Neutrophil (primary cell): ENCODE results near the gene PSAT1.

Experiments used
- H3K27ac ChIP-seq: fragments of 200-600 bp; sonication (generic); 2 replicates; pipeline ENCODE4 v1.5.1; 2016; ENCODE audit warnings: mild to moderate bottlenecking, moderate library complexity
- H3K27me3 ChIP-seq: fragments of 200-600 bp; sonication (generic); 2 replicates; pipeline ENCODE4 v1.6.0; 2016; ENCODE audit warnings: mild to moderate bottlenecking
- H3K36me3 ChIP-seq: fragments of 200-600 bp; sonication (generic); 2 replicates; pipeline ENCODE4 v1.5.1; 2017
- H3K4me1 ChIP-seq, 2 experiments: fragments of 200-600 bp in 1 of 2; sonication (generic) in 1 of 2; 1 replicate in 1 of 2; 2 replicates in 1 of 2; pipeline versions ENCODE4 v1.5.1 to v1.6.1; 2013 to 2016; ENCODE audit warnings: low read depth in 1 of 2, low read length in 1 of 2, mild to moderate bottlenecking in 1 of 2, moderate library complexity in 1 of 2; ENCODE audit not compliant: control insufficient read depth in 1 of 2, insufficient read depth in 1 of 2
- H3K4me3 ChIP-seq, 2 experiments: fragments of 200-600 bp in 1 of 2; sonication (generic) in 1 of 2; 1 replicate in 1 of 2; 2 replicates in 1 of 2; pipeline ENCODE4 v1.5.1; 2013 to 2016; ENCODE audit warnings: low read depth in 1 of 2, low read length in 1 of 2, mild to moderate bottlenecking in 1 of 2, moderate library complexity in 1 of 2
- H3K9me3 ChIP-seq: fragments of 200-600 bp; sonication (generic); 2 replicates; pipeline ENCODE4 v1.5.1; 2016
- CTCF ChIP-seq: fragments of 200-600 bp; sonication (generic); IDR thresholded peaks from 2 replicates; pipeline ENCODE4 v1.5.1; 2016; ENCODE audit warnings: antibody characterized with exemption

Gene PSAT1

GRCh38 chr9:78286946-78287388 is 10.0 kb upstream of the PSAT1 start:
- no peak for TF ChIP-seq CTCF
- H3K4me1 ChIP-seq: no peaks in the 10 kb centered on the region
- H3K27me3 ChIP-seq: peaks cover 24% of the 10 kb centered on the region
- no peak overlapping the region for H3K4me3 ChIP-seq
- no peaks in the 10 kb centered on the region for H3K36me3 ChIP-seq
- H3K9me3 ChIP-seq: no peaks in the 10 kb centered on the region
- no peak overlapping the region for H3K27ac ChIP-seq

GRCh38 chr9:78288214-78288892 is 8.6 kb upstream of the PSAT1 start:
- no peak for TF ChIP-seq CTCF

GRCh38 chr9:78289474-78289873 is 7.5 kb upstream of the PSAT1 start:
- no peak for TF ChIP-seq CTCF
- Histone ChIP-seq H3K4me3 (no peak overlapping the region), H3K4me1 (no peaks in the 10 kb centered on the region), H3K36me3 (no peaks in the 10 kb centered on the region), H3K9me3 (no peaks in the 10 kb centered on the region), H3K27ac (no peak overlapping the region), H3K27me3 (peaks cover 31% of the 10 kb centered on the region)

More at GRCh38 chr9:78288214-78288892, 8.6 kb upstream of the PSAT1 start:
- Histone ChIP-seq H3K9me3 (no peaks in the 10 kb centered on the region), H3K27me3 (peaks cover 31% of the 10 kb centered on the region), H3K36me3 (no peaks in the 10 kb centered on the region), H3K27ac (no peak overlapping the region), H3K4me1 (no peaks in the 10 kb centered on the region), H3K4me3 (no peak overlapping the region)

GRCh38 chr9:78291240-78291925 is 5.5 kb upstream of the PSAT1 start:
- no peak overlapping the region for H3K27ac ChIP-seq
- no peaks in the 10 kb centered on the region for H3K36me3 ChIP-seq
- no peak for TF ChIP-seq CTCF
- H3K4me1 ChIP-seq: peaks cover 5 to 14% of the 10 kb centered on the region in 2 experiments
- peaks cover 25% of the 10 kb centered on the region for H3K27me3 ChIP-seq
- H3K9me3 ChIP-seq: no peaks in the 10 kb centered on the region
- no peak overlapping the region for H3K4me3 ChIP-seq

GRCh38 chr9:78292026-78292425 is 4.9 kb upstream of the PSAT1 start:
- Histone ChIP-seq H3K27ac (no peak overlapping the region), H3K27me3 (peaks cover 30% of the 10 kb centered on the region), H3K4me1 (peaks cover 11 to 17% of the 10 kb centered on the region in 2 experiments), H3K9me3 (no peaks in the 10 kb centered on the region), H3K4me3 (no peak overlapping the region), H3K36me3 (no peaks in the 10 kb centered on the region)
- TF ChIP-seq CTCF: no peak
